HepG2 (cell line): Measurements from ENCODE around the gene SETSIP. TPM values are rescaled to one million over a fixed set of nuclear protein-coding genes. Genes with fewer than 3 reads are reported as not detected.
"Not testable (repeated sequence)": the region's sequence is repeated elsewhere in the genome, so short reads cannot be mapped to it uniquely, and the experiment has no call there.

Experiments
- ATAC-seq: fragments of 200-7000 bp; cut with Tn5 transposase; 3 replicates; pipeline ENCODE4 v1.9.1; 2020; ENCODE audit warnings: mild to moderate bottlenecking, moderate library complexity
- BruUV-seq: library from RNA; stranded (reverse); fragments of 400-500 nt; replicated peaks from 2 replicates; lab custom pipeline; 2021; lab: Mats Ljungman, UMichigan
- CTCF ChIA-PET: fragments of 300-600 bp; formaldehyde crosslinking; extraction: SDS; loops from one replicate; lab custom pipeline; 2021; ENCODE audit warnings: low total read pairs, inconsistent platforms, low intra/inter-chr PET ratio; lab: Yijun Ruan, JAX
- POLR2A ChIA-PET: fragments of 350-600 bp; sonication (Branson Sonifier 250); formaldehyde crosslinking; loops from one replicate; lab custom pipeline; 2020; ENCODE audit warnings: antibody characterized with exemption, inconsistent platforms; lab: Yijun Ruan, JAX
- DNase-seq: peaks from one replicate; pipeline ENCODE4 v3.0.0-alpha.2; 2015; ENCODE audit warnings: low spot score
- FAIRE-seq: peaks from 3 replicates; lab custom pipeline; 2011; peaks lifted over from hg19 to GRCh38; lab: Jason Lieb, UNC
- H2AFZ ChIP-seq: one replicate; pipeline ENCODE4 v1.6.1; 2011; ENCODE audit warnings: low read length, inconsistent platforms
- H3K27ac ChIP-seq: fragments of 300-600 bp; 3 replicates; pipeline ENCODE4 v1.8.0; 2011; ENCODE audit warnings: mixed run types, mild to moderate bottlenecking, mixed read lengths, low read length, inconsistent platforms; ENCODE audit not compliant: insufficient read depth; ENCODE audit errors: extremely low read length
- H3K27me3 ChIP-seq, 2 experiments: fragments of 200-600 bp in 1 of 2; 2 replicates in 1 of 2; 3 replicates in 1 of 2; pipeline versions ENCODE4 v1.6.0 to v1.8.0; 2011; ENCODE audit warnings: low read length in 2 of 2, mild to moderate bottlenecking in 2 of 2, moderate library complexity in 2 of 2, inconsistent platforms in 1 of 2; ENCODE audit not compliant: insufficient read depth in 2 of 2, control insufficient read depth in 1 of 2
- H3K36me3 ChIP-seq, 2 experiments: fragments of 200-600 bp in 1 of 2; replicated peaks in 1 of 2; 2 replicates in 1 of 2; 3 replicates in 1 of 2; pipeline versions ENCODE4 v1.5.1 to v1.8.0; 2011; ENCODE audit warnings: low read length in 2 of 2, inconsistent platforms in 1 of 2; ENCODE audit not compliant: insufficient read depth in 2 of 2, control insufficient read depth in 1 of 2
- H3K4me1 ChIP-seq: 2 replicates; pipeline ENCODE4 v1.5.1; 2012; ENCODE audit warnings: low read length, inconsistent platforms; ENCODE audit not compliant: insufficient read depth
- H3K4me2 ChIP-seq: 2 replicates; pipeline ENCODE4 v1.6.0; 2011; ENCODE audit warnings: low read depth, low read length, inconsistent platforms
- H3K4me3 ChIP-seq, 3 experiments: fragments of 200-600 bp in 1 of 3; sonication (generic), shearing (Covaris generic) in 1 of 3; replicated peaks in 1 of 3; 2 replicates each; pipeline ENCODE4 v1.5.1; 2011 to 2016; ENCODE audit warnings: low read length in 3 of 3, inconsistent platforms in 2 of 3, low read depth in 2 of 3, mild to moderate bottlenecking in 2 of 3, control low read depth in 1 of 3, mixed read lengths in 1 of 3; ENCODE audit not compliant: insufficient read depth in 1 of 3
- H3K79me2 ChIP-seq: one replicate; pipeline ENCODE4 v1.6.1; 2011; ENCODE audit warnings: low read length, inconsistent platforms; ENCODE audit not compliant: insufficient read depth
- H3K9ac ChIP-seq: 2 replicates; pipeline ENCODE4 v1.6.0; 2011; ENCODE audit warnings: mild to moderate bottlenecking, low read depth, low read length, inconsistent platforms; ENCODE audit not compliant: insufficient read depth
- H3K9me3 ChIP-seq: 2 replicates; pipeline ENCODE4 v1.5.1; 2012; ENCODE audit warnings: mild to moderate bottlenecking, low read length
- H4K20me1 ChIP-seq: 2 replicates; pipeline ENCODE4 v1.6.0; 2011; ENCODE audit warnings: inconsistent platforms, mild to moderate bottlenecking, low read length, moderate library complexity; ENCODE audit not compliant: insufficient read depth
- CBX1 ChIP-seq: IDR thresholded peaks from one replicate; pipeline ENCODE4 v1.6.1; 2016; ENCODE audit warnings: antibody characterized with exemption, low read depth
- CSRNP1 ChIP-seq: sonication (generic); formaldehyde crosslinking; IDR thresholded peaks from 2 replicates; pipeline ENCODE4 v1.8.1; 2023; ENCODE audit warnings: mild to moderate bottlenecking, missing genetic modification reagents
- FOSL1 ChIP-seq: sonication (generic); formaldehyde crosslinking; IDR thresholded peaks from 2 replicates; pipeline ENCODE4 v1.9.0; 2021; ENCODE audit warnings: missing genetic modification reagents, borderline replicate concordance
- GRHL1 ChIP-seq: sonication (generic); formaldehyde crosslinking; conservative IDR thresholded peaks from 2 replicates; pipeline ENCODE4 v1.8.0; 2022; ENCODE audit warnings: missing genetic modification reagents
- MTA3 ChIP-seq: sonication (generic); formaldehyde crosslinking; IDR thresholded peaks from 2 replicates; pipeline ENCODE4 v1.4.0; 2020; ENCODE audit warnings: missing genetic modification reagents
- PCBP1 ChIP-seq: fragments of 200-400 bp; formaldehyde crosslinking; IDR thresholded peaks from 2 replicates; pipeline ENCODE4 v1.6.1; 2017; ENCODE audit warnings: mild to moderate bottlenecking, low read depth, low read length, borderline replicate concordance
- ZNF280D ChIP-seq: sonication (generic); formaldehyde crosslinking; IDR thresholded peaks from 2 replicates; pipeline ENCODE4 v1.5.1; 2020; ENCODE audit warnings: mild to moderate bottlenecking, missing genetic modification reagents
- ZNF441 ChIP-seq: sonication (generic); formaldehyde crosslinking; IDR thresholded peaks from 2 replicates; pipeline ENCODE4 v1.7.0; 2021; ENCODE audit warnings: missing genetic modification reagents, borderline replicate concordance
- WGBS: methylation state at CpG from one replicate; pipeline ENCODE4 v1.1.6; 2017; ENCODE audit warnings: low lambda C conversion rate; 5-methylcytosine and 5-hydroxymethylcytosine counted together
- in situ Hi-C: cut with HindIII; loops from 2 replicates; pipeline ENCODE4 v1.10.0; 2017; ENCODE audit warnings: low pct_unique_long_range_greater_than_20kb; ENCODE audit not compliant: extremely low pct_ligation_motif_present
- intact Hi-C: fragments of 100-400 bp; cut with micrococcal nuclease; formaldehyde crosslinking; loops from one replicate; pipeline ENCODE4 v1.10.0; 2022; ENCODE audit not compliant: unreplicated experiment
- polyA plus RNA-seq, 8 experiments: library from polyadenylated mRNA; depleted of rRNA in 3 of 8; stranded (reverse) in 7 of 8; unstranded in 1 of 8; fragments of >200 nt; fragmentation: Illumina TruSeq in 4 of 8; extraction: Trizol in 4 of 8; gene quantifications; 2 replicates each; pipeline versions ENCODE4 v1.2.1 to v1.2.3, GENCODE V29; 2011 to 2016; ENCODE audit warnings: low read depth in 4 of 8, missing spikeins in 1 of 8, mixed read lengths in 1 of 8; ENCODE audit not compliant: insufficient read depth in 1 of 8
- total RNA-seq, 5 experiments: library from RNA; depleted of rRNA; stranded (reverse); fragments of >200 nt; fragmentation: Illumina TruSeq; extraction: Trizol; gene quantifications; 2 replicates each; pipeline ENCODE4 v1.2.3, GENCODE V29; 2016; ENCODE audit warnings: low read depth in 1 of 5

SETSIP gene
- total and polyA plus RNA-seq, 2 of the 13 experiments (the other 11 are each of a cell fraction or from before 2014, with no cell fraction given) = not detected

- Histone ChIP-seq H3K27me3 (peaks cover 3 to 30% of the 10 kb centered on the region in 2 experiments; a peak in 3 of 5 replicates), H3K4me1 (peaks cover 16% of the 10 kb centered on the region), H3K9me3 (no peaks in the 10 kb centered on the region), H3K9ac (no peak overlapping the region), H3K36me3 (no peaks in the 10 kb centered on the region), H3K4me2 (no peak overlapping the region), H3K4me3 (no peak overlapping the region), H3K79me2 (no peaks in the 10 kb centered on the region), H2AFZ (no peak overlapping the region), H3K27ac (no peak overlapping the region), H4K20me1 (no peaks in the 10 kb centered on the region)
- WGBS = 62% methylated on average over 9 of the region's 9 CpGs
- in situ Hi-C loops = no loop called here
- no peak for FAIRE-seq
- ChIA-PET POLR2A (no interaction called here), CTCF (no interaction called here)
- BruUV-seq = no TSS peak
- intact Hi-C loops = loop anchor here (5.0 kb wide), 1 partner anchor 55 kb away; the partner anchor contains the start of gene BTBD8
- TF ChIP-seq CBX1 = no peak
- no peak for TF ChIP-seq GRHL1 (CRISPR knock-in tag)
- no peak for TF ChIP-seq MTA3 (CRISPR knock-in tag)
- TF ChIP-seq ZNF280D = no peak
- TF ChIP-seq CSRNP1 = no peak
- no peak for TF ChIP-seq FOSL1 (CRISPR knock-in tag)
- no peak for TF ChIP-seq PCBP1
- no peak for TF ChIP-seq ZNF441 (CRISPR knock-in tag)
- ATAC-seq = no peak
- no peak for DNase-seq
Observed at GRCh38 chr1:92026806-92027205, 48.4 kb downstream of the SETSIP start.

GRCh38 chr1:92026042-92026441 is 49.2 kb downstream of the SETSIP start:
- CTCF ChIA-PET = not testable (repeated sequence)

More at GRCh38 chr1:92026042-92026441, 49.2 kb downstream of the SETSIP start:
- H3K4me3 ChIP-seq, POLR2A ChIA-PET, H3K9ac ChIP-seq, H2AFZ ChIP-seq, H4K20me1 ChIP-seq, BruUV-seq, H3K4me2 ChIP-seq, ATAC-seq, H3K79me2 ChIP-seq, H3K9me3 ChIP-seq, FAIRE-seq, in situ Hi-C loops, H3K36me3 ChIP-seq, DNase-seq, H3K27ac ChIP-seq: not testable (repeated sequence)
- WGBS = no CpG with 5 or more reads among the region's 29 CpGs
- H3K27me3 ChIP-seq = peaks cover 3 to 22% of the 10 kb centered on the region in 2 experiments; a peak in 3 of 5 replicates
- peaks cover 16% of the 10 kb centered on the region for H3K4me1 ChIP-seq
- intact Hi-C loops = loop anchor here (5.0 kb wide), 1 partner anchor 56 kb away; the partner anchor contains the start of gene BTBD8
